GM21526 (cell line): Measurements from ENCODE around the gene RBMX2.
"Not testable (repeated sequence)": the region's sequence is repeated elsewhere in the genome, so short reads cannot be mapped to it uniquely, and the experiment has no call there.

Experiments used
- ATAC-seq: cut with Tn5 transposase; IDR thresholded peaks from one replicate; pipeline ENCODE4 v1.9.1; 2021; ENCODE audit warnings: moderate library complexity; ENCODE audit not compliant: unreplicated experiment, low FRiP score

Gene RBMX2

GRCh38 chrX:130401415-130402207, at the start of gene RBMX2:
Gene RBMX2, plus strand, starts transcription at chrX:130401987. Its CDS starts 46 bp downstream, at chrX:130402033.
- peak; percentile 90 for ATAC-seq

GRCh38 chrX:130352050-130352449, 49.7 kb upstream of the RBMX2 start:
- ATAC-seq, result not testable (repeated sequence)

- ATAC-seq, result no peak
Measured at GRCh38 chrX:130376077-130376476, 25.7 kb upstream of the RBMX2 start.

GRCh38 chrX:130378024-130378669, 23.6 kb upstream of the RBMX2 start:
- no peak for ATAC-seq

- no peak for ATAC-seq
Measured at GRCh38 chrX:130385520-130385919, 16.3 kb upstream of the RBMX2 start, which contains the start of gene GPR119. Gene GPR119, minus strand, starts transcription at chrX:130385674. Its CDS starts 227 bp downstream, at chrX:130385447.

- no peak for ATAC-seq
Measured at GRCh38 chrX:130386408-130386808, 15.4 kb upstream of the RBMX2 start.

- ATAC-seq, result no peak
Measured at GRCh38 chrX:130393451-130394074, 8.2 kb upstream of the RBMX2 start.

GRCh38 chrX:130395341-130395740, 6.4 kb upstream of the RBMX2 start:
- no peak for ATAC-seq

- no peak for ATAC-seq
Measured at GRCh38 chrX:130402208-130402684, 459 bp downstream of the RBMX2 start.

GRCh38 chrX:130413415-130413814, 11.6 kb downstream of the RBMX2 start:
- no peak for ATAC-seq

GRCh38 chrX:130414800-130415199, 13.0 kb downstream of the RBMX2 start:
- no peak for ATAC-seq

- no peak for ATAC-seq
Measured at GRCh38 chrX:130415201-130415600, 13.4 kb downstream of the RBMX2 start.

- no peak for ATAC-seq
Measured at GRCh38 chrX:130416785-130417184, 15.0 kb downstream of the RBMX2 start.

- ATAC-seq, result no peak
Measured at GRCh38 chrX:130418066-130418465, 16.3 kb downstream of the RBMX2 start.

- no peak for ATAC-seq
Measured at GRCh38 chrX:130418740-130419139, 17.0 kb downstream of the RBMX2 start.

- ATAC-seq, result no peak
Measured at GRCh38 chrX:130419263-130419662, 17.5 kb downstream of the RBMX2 start.

GRCh38 chrX:130426531-130426930, 24.7 kb downstream of the RBMX2 start:
- ATAC-seq, result no peak

- ATAC-seq, result not testable (repeated sequence)
Measured at GRCh38 chrX:130429236-130429635, 27.4 kb downstream of the RBMX2 start.

GRCh38 chrX:130435937-130436336, 34.1 kb downstream of the RBMX2 start:
- no peak for ATAC-seq

GRCh38 chrX:130437996-130438395, 36.2 kb downstream of the RBMX2 start:
- ATAC-seq, result not testable (repeated sequence)

- ATAC-seq, result no peak
Measured at GRCh38 chrX:130443875-130444274, 42.1 kb downstream of the RBMX2 start.
